Suprapubic skin (tissue), 4 donors: ENCODE measurements around the gene CCNL1. TPM values are rescaled to one million over a fixed set of nuclear protein-coding genes. Genes with fewer than 3 reads are reported as not detected.
"Not testable (repeated sequence)": the region's sequence is repeated elsewhere in the genome, so short reads cannot be mapped to it uniquely, and the experiment has no call there.

Source experiments
- DNase-seq, 2 donors: peaks; one replicate each; pipeline ENCODE4 v3.0.0-alpha.2; 2019; ENCODE audit warnings: low spot score in 2 of 2
- H3K27ac ChIP-seq: fragments of 200-600 bp; sonication (generic); one replicate; pipeline ENCODE4 v1.5.1; 2019
- H3K27me3 ChIP-seq: fragments of 200-600 bp; sonication (generic); one replicate; pipeline ENCODE4 v1.5.1; 2019
- H3K36me3 ChIP-seq: fragments of 200-600 bp; sonication (generic); one replicate; pipeline ENCODE4 v1.5.1; 2019
- H3K4me1 ChIP-seq: fragments of 200-600 bp; sonication (generic); one replicate; pipeline ENCODE4 v1.5.1; 2019
- H3K4me3 ChIP-seq: fragments of 200-600 bp; sonication (generic); one replicate; pipeline ENCODE4 v1.5.1; 2019; ENCODE audit warnings: mild to moderate bottlenecking
- H3K9me3 ChIP-seq: fragments of 200-600 bp; sonication (generic); one replicate; pipeline ENCODE4 v1.5.1; 2019
- CTCF ChIP-seq, 2 donors: fragments of 200-600 bp in 1 of 2; fragments of 450-650 bp in 1 of 2; sonication (generic) in 1 of 2; IDR thresholded peaks; one replicate each; pipeline ENCODE4 v1.5.1; 2016 to 2019; ENCODE audit warnings: antibody characterized with exemption in 2 of 2, mild to moderate bottlenecking in 1 of 2, moderate library complexity in 1 of 2
- EP300 ChIP-seq: sonication (generic); formaldehyde crosslinking; IDR thresholded peaks from one replicate; pipeline ENCODE4 v1.6.1; 2017; ENCODE audit warnings: antibody characterized with exemption
- POLR2A ChIP-seq, 2 donors: fragments of 450-650 bp; IDR thresholded peaks; one replicate each; pipeline ENCODE4 v1.6.1; 2017; ENCODE audit warnings: antibody characterized with exemption in 2 of 2, mild to moderate bottlenecking in 2 of 2, moderate library complexity in 2 of 2
- POLR2AphosphoS5 ChIP-seq, 3 donors: sonication (generic); formaldehyde crosslinking; IDR thresholded peaks; one replicate each; pipeline ENCODE4 v1.6.1; 2017; ENCODE audit warnings: antibody characterized with exemption in 3 of 3
- WGBS: methylation state at CpG from one replicate; pipeline ENCODE4 v1.1.5; 2018; 5-methylcytosine and 5-hydroxymethylcytosine counted together
- total RNA-seq, 4 donors: library from RNA; depleted of rRNA; stranded (reverse); fragments of >200 nt; gene quantifications; one replicate each; pipeline ENCODE4 v1.1.0, GENCODE V29; 2016

The CCNL1 gene
- total RNA-seq, 4 donors from 2014 or later: 203 to 665 (median 246) TPM

- DNase-seq: peak; percentile 99 to 100
- peaks cover 12% of the 10 kb centered on the region for H3K4me1 ChIP-seq
- TF ChIP-seq CTCF (IDR thresholded peaks at IDR 0.05) (no peak), POLR2A (IDR thresholded peaks at IDR 0.05) (peak; percentile 21 to 95), EP300 (peak; percentile 53), POLR2AphosphoS5 (IDR thresholded peaks at IDR 0.05) (peak; percentile 97 to 99 (median 99))
- H3K36me3 ChIP-seq: no peaks in the 10 kb centered on the region
- peak overlapping the region; percentile 91 for H3K27ac ChIP-seq
- under 1% methylated on average over 49 of the region's 61 CpGs for WGBS
- H3K27me3 ChIP-seq: no peaks in the 10 kb centered on the region
- no peaks in the 10 kb centered on the region for H3K9me3 ChIP-seq
- H3K4me3 ChIP-seq: peak overlapping the region; percentile 65
These were observed 14.9 kb upstream of the CCNL1 start for GRCh38 chr3:157174649-157175498.

- 3% methylated on average over 15 of the region's 15 CpGs for WGBS
- H3K4me3 ChIP-seq: peak overlapping the region; percentile 65
- H3K27ac ChIP-seq: peak overlapping the region; percentile 91
- no peak for TF ChIP-seq CTCF (IDR thresholded peaks at IDR 0.05)
- no peak for TF ChIP-seq POLR2AphosphoS5 (IDR thresholded peaks at IDR 0.05)
- TF ChIP-seq EP300: no peak
- TF ChIP-seq POLR2A (IDR thresholded peaks at IDR 0.05): no peak
- H3K27me3 ChIP-seq: no peaks in the 10 kb centered on the region
- no peaks in the 10 kb centered on the region for H3K9me3 ChIP-seq
- DNase-seq: no peak
- H3K4me1 ChIP-seq: peaks cover 12% of the 10 kb centered on the region
- H3K36me3 ChIP-seq: no peaks in the 10 kb centered on the region
These were observed 14.3 kb upstream of the CCNL1 start for GRCh38 chr3:157174290-157174648.

GRCh38 chr3:157173343-157173742, 13.4 kb upstream of the CCNL1 start:
- not testable (repeated sequence) for H3K27me3 ChIP-seq, H3K9me3 ChIP-seq, H3K4me3 ChIP-seq, DNase-seq, H3K27ac ChIP-seq, H3K36me3 ChIP-seq
- 99% methylated on average over 8 of the region's 14 CpGs for WGBS
- peaks cover 12% of the 10 kb centered on the region for H3K4me1 ChIP-seq

- no peak for TF ChIP-seq POLR2AphosphoS5 (IDR thresholded peaks at IDR 0.05)
- TF ChIP-seq EP300: no peak
- no peak for TF ChIP-seq POLR2A (IDR thresholded peaks at IDR 0.05)
- TF ChIP-seq CTCF (IDR thresholded peaks at IDR 0.05): no peak
- no peak overlapping the region for H3K4me3 ChIP-seq
- no peak for DNase-seq
- no peaks in the 10 kb centered on the region for H3K27me3 ChIP-seq
- no peaks in the 10 kb centered on the region for H3K36me3 ChIP-seq
- no peak overlapping the region for H3K27ac ChIP-seq
- H3K9me3 ChIP-seq: no peaks in the 10 kb centered on the region
- peaks cover 12% of the 10 kb centered on the region for H3K4me1 ChIP-seq
- 57% methylated on average over 4 of the region's 4 CpGs for WGBS
These were observed 12.8 kb upstream of the CCNL1 start for GRCh38 chr3:157172746-157173145.

GRCh38 chr3:157170861-157171260, 10.9 kb upstream of the CCNL1 start:
- WGBS: 73% methylated on average over 3 of the region's 3 CpGs
- no peaks in the 10 kb centered on the region for H3K36me3 ChIP-seq
- no peak overlapping the region for H3K4me3 ChIP-seq
- peaks cover 2% of the 10 kb centered on the region for H3K4me1 ChIP-seq
- TF ChIP-seq POLR2AphosphoS5 (IDR thresholded peaks at IDR 0.05): no peak
- TF ChIP-seq POLR2A (IDR thresholded peaks at IDR 0.05): no peak
- H3K9me3 ChIP-seq: no peaks in the 10 kb centered on the region
- DNase-seq: no peak
- no peak overlapping the region for H3K27ac ChIP-seq
- H3K27me3 ChIP-seq: no peaks in the 10 kb centered on the region

GRCh38 chr3:157167371-157168042, 7.6 kb upstream of the CCNL1 start:
- WGBS: 75% methylated on average over 5 of the region's 5 CpGs

More at GRCh38 chr3:157167371-157168042, 7.6 kb upstream of the CCNL1 start:
- H3K4me3 ChIP-seq: no peak overlapping the region
- DNase-seq: no peak
- no peaks in the 10 kb centered on the region for H3K27me3 ChIP-seq
- no peaks in the 10 kb centered on the region for H3K4me1 ChIP-seq
- no peaks in the 10 kb centered on the region for H3K36me3 ChIP-seq
- no peak for TF ChIP-seq EP300
- TF ChIP-seq POLR2A (IDR thresholded peaks at IDR 0.05): no peak
- H3K9me3 ChIP-seq: no peaks in the 10 kb centered on the region
- H3K27ac ChIP-seq: no peak overlapping the region
